ENCODE results near the gene ZNF697. TPM values are rescaled to one million over a fixed set of nuclear protein-coding genes. Genes with fewer than 3 reads are reported as not detected.
"Not testable (repeated sequence)": the region's sequence is repeated elsewhere in the genome, so short reads cannot be mapped to it uniquely, and the experiment has no call there.

The ZNF697 gene
- polyA plus RNA-seq, 1 donor (not counting 4 experiments of a cell fraction or from before 2014, with no cell fraction given): 4.7 TPM

- Histone ChIP-seq H3K27ac (ENCODE audit: control insufficient read depth, insufficient read depth, low read length) (no peak overlapping the region), H3K9ac (ENCODE audit: control insufficient read depth, extremely low read depth, insufficient read depth, low read length) (no peak overlapping the region), H3K36me3 (ENCODE audit: control insufficient read depth in 2 of 2, extremely low read depth in 1 of 2, insufficient read depth in 2 of 2, low read length in 2 of 2) (no peaks in the 10 kb centered on the region), H3K4me2 (ENCODE audit: control insufficient read depth, extremely low read depth, insufficient read depth, low read depth, low read length) (no peak overlapping the region), H4K20me1 (ENCODE audit: control insufficient read depth, extremely low read depth, insufficient read depth, low read length) (no peaks in the 10 kb centered on the region), H3K4me3 (ENCODE audit: control insufficient read depth in 2 of 3, extremely low read depth in 1 of 3, insufficient read depth in 2 of 3, low read depth in 1 of 3, low read length in 3 of 3) (no peak overlapping the region), H3K4me1 (ENCODE audit: control insufficient read depth, extremely low read depth, insufficient read depth, low read length) (no peaks in the 10 kb centered on the region), H3K9me1 (ENCODE audit: control insufficient read depth, extremely low read depth, insufficient read depth, low read length) (no peaks in the 10 kb centered on the region), H3K79me2 (ENCODE audit: control insufficient read depth, insufficient read depth, low read length) (no peaks in the 10 kb centered on the region), H3K27me3 (ENCODE audit: control insufficient read depth, extremely low read depth, insufficient read depth, low read length) (no peaks in the 10 kb centered on the region), H2AFZ (ENCODE audit: control insufficient read depth, low read length) (no peak overlapping the region), H3K9me3 (ENCODE audit: control insufficient read depth, low read depth, low read length) (no peaks in the 10 kb centered on the region)
- dilution Hi-C loops (cut with MboI; ENCODE audit: extremely low pct_ligation_motif_present, low sequenced_read_pairs): no loop called here
- peak; percentile 82 for FAIRE-seq
- peak; percentile 62 for DNase-seq (ENCODE audit: low read depth, low spot score)
- TF ChIP-seq, protein P1, sequence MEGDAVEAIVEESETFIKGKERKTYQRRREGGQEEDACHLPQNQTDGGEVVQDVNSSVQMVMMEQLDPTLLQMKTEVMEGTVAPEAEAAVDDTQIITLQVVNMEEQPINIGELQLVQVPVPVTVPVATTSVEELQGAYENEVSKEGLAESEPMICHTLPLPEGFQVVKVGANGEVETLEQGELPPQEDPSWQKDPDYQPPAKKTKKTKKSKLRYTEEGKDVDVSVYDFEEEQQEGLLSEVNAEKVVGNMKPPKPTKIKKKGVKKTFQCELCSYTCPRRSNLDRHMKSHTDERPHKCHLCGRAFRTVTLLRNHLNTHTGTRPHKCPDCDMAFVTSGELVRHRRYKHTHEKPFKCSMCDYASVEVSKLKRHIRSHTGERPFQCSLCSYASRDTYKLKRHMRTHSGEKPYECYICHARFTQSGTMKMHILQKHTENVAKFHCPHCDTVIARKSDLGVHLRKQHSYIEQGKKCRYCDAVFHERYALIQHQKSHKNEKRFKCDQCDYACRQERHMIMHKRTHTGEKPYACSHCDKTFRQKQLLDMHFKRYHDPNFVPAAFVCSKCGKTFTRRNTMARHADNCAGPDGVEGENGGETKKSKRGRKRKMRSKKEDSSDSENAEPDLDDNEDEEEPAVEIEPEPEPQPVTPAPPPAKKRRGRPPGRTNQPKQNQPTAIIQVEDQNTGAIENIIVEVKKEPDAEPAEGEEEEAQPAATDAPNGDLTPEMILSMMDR (optimal IDR thresholded peaks at IDR 0.05 in 1 of 3, IDR thresholded peaks at IDR 0.05 in 1 of 3, conservative IDR thresholded peaks at IDR 0.05 in 1 of 3; ENCODE audit: extremely low read depth in 1 of 3, insufficient read depth in 2 of 3, low read length in 3 of 3): peak; percentile 67 to 83 (median 75)
- TF ChIP-seq EZH2 (IDR thresholded peaks at IDR 0.05; ENCODE audit: low read length): no peak
These were observed 34.0 kb downstream of the ZNF697 start for GRCh38 chr1:119613769-119614720.

- no peak overlapping the region for H2AFZ ChIP-seq (ENCODE audit: control insufficient read depth, low read length)
- no peak overlapping the region for H3K9ac ChIP-seq (ENCODE audit: control insufficient read depth, extremely low read depth, insufficient read depth, low read length)
- no peaks in the 10 kb centered on the region for H3K79me2 ChIP-seq (ENCODE audit: control insufficient read depth, insufficient read depth, low read length)
- H4K20me1 ChIP-seq (ENCODE audit: control insufficient read depth, extremely low read depth, insufficient read depth, low read length): no peaks in the 10 kb centered on the region
- H3K27me3 ChIP-seq (ENCODE audit: control insufficient read depth, extremely low read depth, insufficient read depth, low read length): no peaks in the 10 kb centered on the region
- no peaks in the 10 kb centered on the region for H3K4me1 ChIP-seq (ENCODE audit: control insufficient read depth, extremely low read depth, insufficient read depth, low read length)
- FAIRE-seq (no peak), DNase-seq (ENCODE audit: low read depth, low spot score) (peak; percentile 42)
- TF ChIP-seq EZH2 (IDR thresholded peaks at IDR 0.05; ENCODE audit: low read length): no peak
- TF ChIP-seq, protein P1 (optimal IDR thresholded peaks at IDR 0.05 in 1 of 3, IDR thresholded peaks at IDR 0.05 in 1 of 3, conservative IDR thresholded peaks at IDR 0.05 in 1 of 3; ENCODE audit: extremely low read depth in 1 of 3, insufficient read depth in 2 of 3, low read length in 3 of 3): peak; percentile 88 to 96 (median 93)
- no peak overlapping the region for H3K27ac ChIP-seq (ENCODE audit: control insufficient read depth, insufficient read depth, low read length)
- H3K9me3 ChIP-seq (ENCODE audit: control insufficient read depth, low read depth, low read length): no peaks in the 10 kb centered on the region
- H3K4me3 ChIP-seq (ENCODE audit: control insufficient read depth in 2 of 3, extremely low read depth in 1 of 3, insufficient read depth in 2 of 3, low read depth in 1 of 3, low read length in 3 of 3): no peak overlapping the region
- H3K4me2 ChIP-seq (ENCODE audit: control insufficient read depth, extremely low read depth, insufficient read depth, low read depth, low read length): no peak overlapping the region
- dilution Hi-C loops (cut with MboI; ENCODE audit: extremely low pct_ligation_motif_present, low sequenced_read_pairs): no loop called here
- H3K9me1 ChIP-seq (ENCODE audit: control insufficient read depth, extremely low read depth, insufficient read depth, low read length): no peaks in the 10 kb centered on the region
- no peaks in the 10 kb centered on the region for H3K36me3 ChIP-seq (ENCODE audit: control insufficient read depth in 2 of 2, extremely low read depth in 1 of 2, insufficient read depth in 2 of 2, low read length in 2 of 2)
These were observed 36.4 kb downstream of the ZNF697 start for GRCh38 chr1:119611701-119612113.

- H3K9me3 ChIP-seq (ENCODE audit: control insufficient read depth, low read depth, low read length); FAIRE-seq; H3K4me3 ChIP-seq (ENCODE audit: control insufficient read depth in 2 of 3, extremely low read depth in 1 of 3, insufficient read depth in 2 of 3, low read depth in 1 of 3, low read length in 3 of 3); H3K4me2 ChIP-seq (ENCODE audit: control insufficient read depth, extremely low read depth, insufficient read depth, low read depth, low read length); H3K79me2 ChIP-seq (ENCODE audit: control insufficient read depth, insufficient read depth, low read length); H3K9me1 ChIP-seq (ENCODE audit: control insufficient read depth, extremely low read depth, insufficient read depth, low read length); H2AFZ ChIP-seq (ENCODE audit: control insufficient read depth, low read length); H3K36me3 ChIP-seq (ENCODE audit: control insufficient read depth in 2 of 2, extremely low read depth in 1 of 2, insufficient read depth in 2 of 2, low read length in 2 of 2); H4K20me1 ChIP-seq (ENCODE audit: control insufficient read depth, extremely low read depth, insufficient read depth, low read length); DNase-seq (ENCODE audit: low read depth, low spot score); H3K9ac ChIP-seq (ENCODE audit: control insufficient read depth, extremely low read depth, insufficient read depth, low read length); H3K27me3 ChIP-seq (ENCODE audit: control insufficient read depth, extremely low read depth, insufficient read depth, low read length); dilution Hi-C loops (cut with MboI; ENCODE audit: extremely low pct_ligation_motif_present, low sequenced_read_pairs); H3K27ac ChIP-seq (ENCODE audit: control insufficient read depth, insufficient read depth, low read length): not testable (repeated sequence)
- H3K4me1 ChIP-seq (ENCODE audit: control insufficient read depth, extremely low read depth, insufficient read depth, low read length): peaks cover 12% of the 10 kb centered on the region
These were observed 39.2 kb downstream of the ZNF697 start for GRCh38 chr1:119608816-119609215.

All from keratinocyte (primary cell).